Thymus (tissue), 14 donors: ENCODE data around the gene TTN. TPM values are rescaled to one million over a fixed set of nuclear protein-coding genes. Genes with fewer than 3 reads are reported as not detected.

ENCODE experiments used
- DNase-seq, 9 donors: peaks; one replicate each; pipeline ENCODE4 v3.0.0-alpha.2; 2013; ENCODE audit warnings: low spot score in 9 of 9, low read depth in 6 of 9, missing footprints in 1 of 9
- H3K27ac ChIP-seq, 2 donors: one replicate each; pipeline ENCODE4 v1.5.1; 2013; ENCODE audit warnings: control low read depth in 1 of 2, low read depth in 1 of 2, low read length in 1 of 2, mild to moderate bottlenecking in 1 of 2, moderate library complexity in 1 of 2
- H3K27me3 ChIP-seq, 2 donors: one replicate each; pipeline ENCODE4 v1.5.1; 2013; ENCODE audit warnings: low read length in 1 of 2; ENCODE audit not compliant: control insufficient read depth in 2 of 2, insufficient read depth in 1 of 2
- H3K36me3 ChIP-seq, 2 donors: one replicate each; pipeline ENCODE4 v1.5.1; 2013; ENCODE audit warnings: low read length in 1 of 2, mild to moderate bottlenecking in 1 of 2, moderate library complexity in 1 of 2; ENCODE audit not compliant: control insufficient read depth in 2 of 2, insufficient read depth in 2 of 2
- H3K4me1 ChIP-seq, 2 donors: one replicate each; pipeline ENCODE4 v1.5.1; 2013; ENCODE audit warnings: low read length in 2 of 2; ENCODE audit not compliant: control insufficient read depth in 2 of 2, insufficient read depth in 2 of 2
- H3K4me3 ChIP-seq, 2 donors: one replicate each; pipeline ENCODE4 v1.5.1; 2013; ENCODE audit warnings: low read length in 2 of 2, control low read depth in 1 of 2, mild to moderate bottlenecking in 1 of 2
- H3K9me3 ChIP-seq, 2 donors: one replicate each; pipeline ENCODE4 v1.5.1; 2013; ENCODE audit warnings: low read length in 1 of 2, mild to moderate bottlenecking in 1 of 2; ENCODE audit not compliant: control insufficient read depth in 2 of 2, insufficient read depth in 1 of 2
- WGBS: extraction: QIAGEN DNeasy Blood & Tissue Kit; methylation state at CpG from one replicate; pipeline ENCODE4 v1.1.7; 2013; 5-methylcytosine and 5-hydroxymethylcytosine counted together
- long read RNA-seq, 10 donors: transcript quantifications; one replicate each; lab custom pipeline, GENCODE V29; 2026
- polyA plus RNA-seq: library from polyadenylated mRNA; stranded (reverse); fragments of 200-250 nt; gene quantifications from one replicate; pipeline ENCODE4 v1.2.3, GENCODE V29; 2013
- total RNA-seq: library from RNA; stranded (reverse); fragments of 120-200 nt; gene quantifications from one replicate; pipeline ENCODE4 v1.2.4, GENCODE V29; 2013
- donor health status: healthy.

Gene TTN
- total RNA-seq: 5.4 TPM
- 1.1 TPM for polyA plus RNA-seq
- long read RNA-seq, donor 1: 0 reads
- long read RNA-seq, donor 2, partial matches to known transcripts: 6 of 6 reads
- long read RNA-seq, donor 2, other reads (novel, unspliced or antisense): 0 of 6 reads
- long read RNA-seq, donor 3: 0 reads
- long read RNA-seq, donor 4: 0 reads
- long read RNA-seq, donor 5: 0 reads
- long read RNA-seq, donor 6, partial matches to known transcripts: 0 of 5 reads
- long read RNA-seq, donor 6, other reads (novel, unspliced or antisense): 5 of 5 reads
- long read RNA-seq, donor 7: 0 reads
- long read RNA-seq, donor 8: 0 reads
- long read RNA-seq, donor 9: 0 reads
- long read RNA-seq, donor 10: 0 reads

GRCh38 chr2:178807227-178808008 lies at the start of gene TTN:
Gene TTN (minus strand): TSS chr2:178807423. CDS start chr2:178804642, 2,781 bp downstream.
- no peak within 1 kb of the TSS for H3K27ac ChIP-seq
- DNase-seq: peak in 6 of 9 donors; percentile 16 to 57 (median 24)
- H3K4me3 ChIP-seq: no peak within 1 kb of the TSS
- H3K27me3 ChIP-seq: no peaks in the 10 kb centered on the region
- no peaks in the 10 kb centered on the region for H3K36me3 ChIP-seq
- H3K4me1 ChIP-seq: no peaks in the 10 kb centered on the region
- H3K9me3 ChIP-seq: no peaks in the 10 kb centered on the region
- 95% methylated on average over 10 of the region's 10 CpGs for WGBS

GRCh38 chr2:178855151-178855550 lies 47.9 kb upstream of the TTN start:
- peaks cover 0 to 3% of the 10 kb centered on the region in 2 donors for H3K36me3 ChIP-seq
- no peak overlapping the region for H3K27ac ChIP-seq
- H3K9me3 ChIP-seq: no peaks in the 10 kb centered on the region
- DNase-seq: no peak
- H3K4me3 ChIP-seq: no peak overlapping the region
- H3K27me3 ChIP-seq: no peaks in the 10 kb centered on the region
- H3K4me1 ChIP-seq: no peaks in the 10 kb centered on the region

DNA sequence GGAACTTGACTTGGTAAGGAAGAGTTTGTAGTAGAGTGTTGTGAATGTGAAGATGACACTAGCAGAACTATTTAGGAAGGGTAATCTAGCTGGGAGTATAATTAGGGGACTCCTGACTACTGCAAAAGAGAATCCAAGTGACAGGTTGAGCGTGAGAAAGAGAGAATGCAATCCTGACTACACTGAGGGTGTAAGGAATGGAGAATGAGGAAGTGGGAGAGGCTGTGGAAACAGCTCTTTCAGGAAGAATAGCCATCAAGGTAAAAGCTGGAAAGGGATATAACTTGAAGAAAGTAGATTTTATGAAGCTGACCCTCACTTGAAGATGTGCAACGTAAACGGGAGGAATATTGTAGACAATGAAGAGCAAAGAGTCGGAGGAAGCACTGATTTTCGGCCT lies 41.1 kb upstream of the TTN start:
- H3K4me1 ChIP-seq: no peaks in the 10 kb centered on the region
- DNase-seq: no peak
- H3K27me3 ChIP-seq: no peaks in the 10 kb centered on the region
- WGBS: 98% methylated on average over 5 of the region's 5 CpGs
- peaks cover 0 to 3% of the 10 kb centered on the region in 2 donors for H3K36me3 ChIP-seq
- no peak overlapping the region for H3K27ac ChIP-seq
- no peak overlapping the region for H3K4me3 ChIP-seq
- no peaks in the 10 kb centered on the region for H3K9me3 ChIP-seq

DNA sequence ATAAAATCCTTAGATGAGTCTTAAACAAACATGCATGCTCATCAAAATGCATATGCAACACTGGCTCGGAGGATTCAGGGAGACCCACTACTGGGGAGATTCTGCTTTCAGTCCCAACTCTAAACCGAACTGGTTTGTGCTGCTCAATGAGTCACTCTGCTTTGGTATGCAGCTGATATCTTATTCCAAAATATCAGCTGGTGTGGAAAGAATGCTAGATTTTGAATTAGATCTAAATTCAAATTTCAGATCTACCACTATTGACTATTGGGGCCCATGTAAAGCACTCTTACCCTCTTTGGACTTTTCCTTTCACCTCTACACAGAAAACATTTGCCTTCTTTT lies 39.2 kb upstream of the TTN start:
- DNase-seq: no peak
- no peak overlapping the region for H3K27ac ChIP-seq
- H3K9me3 ChIP-seq: no peaks in the 10 kb centered on the region
- no peak overlapping the region for H3K4me3 ChIP-seq
- H3K4me1 ChIP-seq: no peaks in the 10 kb centered on the region
- WGBS: 96% methylated on average over 2 of the region's 2 CpGs
- no peaks in the 10 kb centered on the region for H3K27me3 ChIP-seq
- H3K36me3 ChIP-seq: no peaks in the 10 kb centered on the region

DNA sequence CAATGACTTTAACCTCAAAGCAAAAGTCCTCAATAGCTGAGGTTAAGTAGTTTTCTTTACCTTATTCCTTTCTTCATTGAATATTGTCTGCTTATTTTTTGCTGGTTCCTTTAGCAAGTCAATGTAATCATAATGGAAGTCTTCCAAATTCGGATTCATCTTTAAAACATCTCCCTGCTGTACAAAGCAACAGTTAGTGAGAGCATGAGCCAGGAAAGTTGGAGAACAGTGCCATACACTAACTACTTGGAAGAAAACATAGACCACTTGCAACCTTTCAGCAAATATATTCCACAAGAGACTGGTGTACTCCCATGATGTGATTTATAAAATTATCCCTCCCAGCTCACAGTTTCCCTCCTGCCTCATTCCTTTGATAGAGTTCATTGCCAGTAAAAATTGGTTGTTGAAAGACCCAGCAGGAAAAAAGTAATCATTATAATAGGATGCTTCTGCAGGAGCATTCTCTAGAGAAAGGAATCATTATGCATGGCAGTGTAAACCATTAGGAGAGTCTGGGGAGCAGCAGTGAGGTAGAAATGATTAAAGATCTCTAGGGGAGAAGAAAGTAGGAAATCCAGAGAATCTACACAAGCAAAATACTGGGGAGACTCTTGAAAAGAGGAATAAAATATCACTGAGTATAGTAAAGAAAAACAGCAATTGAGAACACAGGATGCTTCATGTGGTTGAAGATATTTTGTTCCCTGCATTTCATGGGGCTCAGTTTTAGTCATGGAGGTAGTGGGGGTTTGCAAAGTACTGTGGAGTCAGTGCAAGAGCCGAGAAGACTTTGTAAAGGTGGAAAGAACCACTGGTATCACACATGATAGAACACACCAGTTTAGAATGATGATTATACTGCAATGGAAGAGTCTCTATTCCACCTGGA lies 38.6 kb upstream of the TTN start:
- Histone ChIP-seq H3K4me1 (no peaks in the 10 kb centered on the region), H3K27ac (no peak overlapping the region), H3K9me3 (no peaks in the 10 kb centered on the region), H3K27me3 (no peaks in the 10 kb centered on the region), H3K4me3 (no peak overlapping the region), H3K36me3 (no peaks in the 10 kb centered on the region)
- WGBS: 93% methylated on average over 2 of the region's 2 CpGs
- no peak for DNase-seq

DNA sequence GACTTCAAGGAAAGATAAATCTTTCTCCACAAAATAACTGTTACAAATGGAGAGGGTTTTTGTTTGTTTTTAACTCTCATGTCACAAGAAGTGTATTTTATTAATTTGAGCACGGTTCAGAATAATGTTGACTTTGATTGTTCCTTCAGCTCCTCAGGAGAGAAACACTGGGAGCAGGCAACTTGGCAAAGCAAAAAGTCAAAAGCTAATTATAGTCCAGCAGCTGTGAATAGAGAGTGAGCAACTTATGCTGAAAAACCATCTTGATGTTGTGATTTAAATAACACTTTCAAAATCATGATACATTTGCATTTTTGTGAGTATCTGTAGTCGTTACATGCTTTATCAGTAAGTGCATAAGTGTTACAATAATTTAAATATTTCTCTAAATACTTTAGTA lies 37.5 kb upstream of the TTN start:
- H3K36me3 ChIP-seq: no peaks in the 10 kb centered on the region
- H3K27ac ChIP-seq: no peak overlapping the region
- WGBS: 96% methylated on average over 2 of the region's 2 CpGs
- H3K27me3 ChIP-seq: no peaks in the 10 kb centered on the region
- no peak for DNase-seq
- no peak overlapping the region for H3K4me3 ChIP-seq
- no peaks in the 10 kb centered on the region for H3K9me3 ChIP-seq
- H3K4me1 ChIP-seq: no peaks in the 10 kb centered on the region

DNA sequence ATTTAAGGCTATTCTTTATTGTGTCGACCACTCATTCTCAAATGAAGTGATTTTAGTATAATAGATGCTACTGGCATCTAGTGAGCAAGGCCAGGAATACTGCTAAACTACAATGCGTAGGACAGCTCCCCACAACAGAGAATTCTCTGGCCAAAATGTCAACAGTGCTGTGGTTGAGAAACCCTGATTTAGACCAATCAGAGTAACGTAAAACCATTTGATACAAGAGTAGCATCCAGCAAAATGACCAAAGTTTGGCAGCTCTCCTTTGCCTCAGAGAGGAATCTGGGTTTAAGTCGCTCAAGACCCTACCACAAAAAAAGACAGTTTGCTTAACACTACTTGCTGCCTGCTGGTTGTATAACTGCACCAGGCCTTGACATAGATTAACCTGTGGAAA lies 37.0 kb upstream of the TTN start:
- Histone ChIP-seq H3K27me3 (no peaks in the 10 kb centered on the region), H3K4me3 (no peak overlapping the region), H3K4me1 (no peaks in the 10 kb centered on the region), H3K27ac (no peak overlapping the region), H3K9me3 (no peaks in the 10 kb centered on the region), H3K36me3 (no peaks in the 10 kb centered on the region)
- DNase-seq: no peak
- 93% methylated on average over 4 of the region's 4 CpGs for WGBS

- no peaks in the 10 kb centered on the region for H3K36me3 ChIP-seq
- WGBS: 96% methylated on average over 1 of the region's 1 CpG
- H3K27me3 ChIP-seq: no peaks in the 10 kb centered on the region
- no peaks in the 10 kb centered on the region for H3K4me1 ChIP-seq
- no peak for DNase-seq
- no peak overlapping the region for H3K27ac ChIP-seq
- no peak overlapping the region for H3K4me3 ChIP-seq
- no peaks in the 10 kb centered on the region for H3K9me3 ChIP-seq
These were observed 36.5 kb upstream of the TTN start for GRCh38 chr2:178843697-178844096.

- H3K27me3 ChIP-seq: no peaks in the 10 kb centered on the region
- WGBS: 95% methylated on average over 4 of the region's 4 CpGs
- H3K4me1 ChIP-seq: no peaks in the 10 kb centered on the region
- peaks cover 5 to 7% of the 10 kb centered on the region in 2 donors for H3K36me3 ChIP-seq
- H3K4me3 ChIP-seq: no peak overlapping the region
- no peak for DNase-seq
- no peak overlapping the region for H3K27ac ChIP-seq
- H3K9me3 ChIP-seq: no peaks in the 10 kb centered on the region
These were observed 29.6 kb upstream of the TTN start for GRCh38 chr2:178836807-178837206.
